DMS114 treated with DMSO at 0.1 percent for 48 hours (cell line): Measurements from ENCODE around the gene LIMA1.
"Not testable (repeated sequence)": the region's sequence is repeated elsewhere in the genome, so short reads cannot be mapped to it uniquely, and the experiment has no call there.

Experiments used
- DNase-seq: peaks from one replicate; lab custom pipeline; 2025; ENCODE audit not compliant: unreplicated experiment; lab: John Stamatoyannopoulos, UW

The LIMA1 gene

DNA sequence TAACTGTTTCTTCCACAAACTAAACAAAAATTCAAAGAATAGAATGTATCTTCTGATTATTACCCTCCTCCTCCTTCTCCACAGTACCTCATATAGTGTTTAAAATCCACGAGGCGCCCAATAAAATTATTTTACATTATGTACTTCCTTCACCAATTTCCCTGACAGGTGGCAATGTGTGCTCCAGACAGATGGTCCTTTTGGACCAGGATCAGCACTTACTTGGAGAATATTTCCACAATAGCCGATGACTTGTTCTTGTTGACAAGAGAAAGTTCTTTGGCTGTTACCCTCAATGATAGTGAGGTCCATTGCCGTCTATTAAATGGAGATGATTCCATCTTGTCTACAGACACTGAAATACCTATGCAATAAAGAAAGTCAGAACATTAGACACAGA, 34.9 kb downstream of the LIMA1 start:
- no peak for DNase-seq

DNA sequence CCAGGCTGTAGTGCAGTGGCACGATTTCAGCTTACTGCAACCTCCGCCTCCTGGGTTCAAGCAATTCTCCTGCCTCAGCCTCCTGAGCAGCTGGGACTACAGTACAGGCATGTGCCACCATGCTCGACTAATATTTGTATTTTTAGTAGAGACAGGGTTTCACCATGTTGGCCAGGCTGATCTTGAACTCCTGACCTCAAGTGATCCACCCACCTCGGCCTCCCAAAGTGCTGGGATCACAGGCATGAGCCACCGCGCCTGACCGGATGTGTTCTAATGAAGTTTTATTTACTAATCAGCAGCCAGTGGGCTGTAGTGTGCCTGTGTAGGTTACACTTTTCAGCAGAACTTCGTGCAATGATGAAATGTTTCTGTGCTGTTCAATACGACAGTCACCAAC, 35.7 kb downstream of the LIMA1 start:
- DNase-seq, result not testable (repeated sequence)

DNA sequence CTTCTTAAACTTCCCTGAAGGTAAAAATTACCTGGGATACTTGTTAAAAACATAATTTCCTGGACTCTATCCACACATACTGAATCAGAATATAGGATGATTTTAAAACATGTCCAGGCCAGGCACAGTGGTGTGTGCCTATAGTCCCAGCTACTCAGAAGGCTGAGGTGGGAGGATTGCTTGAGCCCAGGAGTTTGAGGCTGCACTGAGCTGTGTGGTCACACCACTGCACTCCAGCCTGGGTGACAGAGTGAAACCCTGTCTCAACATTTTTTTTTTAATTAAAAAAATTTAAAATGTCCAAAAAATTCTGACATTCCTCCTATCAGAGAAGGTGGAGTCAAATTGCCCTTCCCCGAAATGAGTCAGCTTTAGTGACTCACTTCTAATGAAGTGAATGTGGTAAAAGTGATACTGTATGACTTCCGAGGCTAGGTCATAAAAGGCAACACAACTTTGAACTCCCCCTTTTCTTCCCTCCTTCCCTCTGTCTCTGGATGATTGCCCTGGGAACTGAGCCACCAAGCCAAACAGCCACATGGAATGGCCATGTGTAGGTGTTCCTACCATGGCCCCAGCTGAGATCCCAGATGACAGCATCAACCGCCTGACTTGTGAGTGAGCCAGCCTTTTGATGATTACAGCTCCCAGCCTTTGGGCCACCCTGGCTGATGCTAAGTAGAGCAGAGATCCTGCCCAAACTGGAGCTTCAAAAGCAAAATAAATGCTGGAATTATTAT, 36.3 kb downstream of the LIMA1 start:
- no peak for DNase-seq

DNA sequence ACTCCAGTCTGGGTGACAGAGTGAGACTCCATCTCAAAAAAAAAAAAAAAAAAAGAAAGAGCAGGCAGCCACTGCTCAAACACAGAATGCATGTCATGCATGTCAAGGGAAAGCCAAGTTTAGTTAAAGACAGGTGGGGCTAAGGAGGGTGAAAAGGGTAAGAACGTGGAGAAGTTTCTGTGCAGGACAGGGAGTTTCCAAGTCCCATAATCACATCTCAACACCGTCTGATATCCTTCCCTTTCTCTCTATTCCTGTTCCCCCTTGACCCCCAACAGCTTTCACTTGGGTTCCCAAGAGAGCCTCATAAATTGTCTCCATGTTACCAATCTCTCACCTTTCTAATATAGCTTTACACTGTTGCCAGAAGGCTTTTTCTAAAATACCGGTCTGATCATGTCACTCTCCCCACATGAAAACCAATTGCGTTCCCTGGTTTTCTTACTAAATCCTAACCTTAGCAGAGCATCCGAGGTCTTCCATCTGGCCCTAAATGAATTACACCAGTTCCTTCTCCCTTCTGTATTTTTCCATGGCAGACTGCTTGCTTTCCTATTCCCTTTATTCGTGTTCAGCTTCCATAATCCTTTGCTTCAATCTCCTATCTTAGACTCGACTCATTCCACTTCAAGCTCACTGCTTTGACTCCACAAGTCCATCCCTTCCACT, 37.0 kb downstream of the LIMA1 start:
- no peak for DNase-seq

DNA sequence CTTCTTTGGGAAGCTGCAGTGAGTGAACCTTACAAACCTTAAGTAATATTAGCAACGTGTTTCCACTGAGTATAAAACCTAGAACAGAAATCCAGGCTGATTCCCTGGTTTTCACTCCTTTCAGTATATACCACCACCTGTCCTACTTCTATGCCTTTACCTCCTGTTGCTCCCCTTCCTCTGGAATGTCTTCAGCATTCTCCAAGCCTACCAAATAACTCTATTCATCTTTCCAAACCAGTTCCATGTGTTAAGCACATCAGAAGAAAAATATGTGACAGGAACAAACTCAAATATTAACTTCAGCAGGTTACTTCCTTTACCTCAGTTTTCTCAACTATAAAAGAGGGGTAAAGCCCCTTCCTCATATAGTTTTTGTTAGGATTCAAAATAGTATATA, 39.8 kb downstream of the LIMA1 start:
- DNase-seq, result no peak

DNA sequence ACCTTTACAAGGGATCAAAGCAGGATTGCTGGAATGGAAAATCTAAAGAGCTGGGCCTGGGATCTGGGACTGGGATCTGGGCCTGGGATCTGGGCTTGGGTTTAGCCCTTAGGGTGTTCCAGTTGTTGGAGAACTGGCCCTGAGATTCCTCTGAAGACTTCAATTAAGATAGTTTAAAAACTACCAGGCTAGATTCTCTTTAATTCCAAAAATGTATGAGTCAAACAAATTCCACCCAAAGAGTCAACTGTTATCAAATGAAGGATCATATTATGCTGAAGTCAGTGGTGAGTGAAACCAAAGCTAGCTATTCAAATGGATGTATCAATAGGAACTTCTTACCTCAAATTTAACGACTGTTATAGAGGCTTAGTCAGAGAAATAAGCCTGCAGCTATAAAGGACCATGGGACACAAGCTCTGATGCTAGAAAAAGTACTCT, 40.5 kb downstream of the LIMA1 start:
- no peak for DNase-seq

DNA sequence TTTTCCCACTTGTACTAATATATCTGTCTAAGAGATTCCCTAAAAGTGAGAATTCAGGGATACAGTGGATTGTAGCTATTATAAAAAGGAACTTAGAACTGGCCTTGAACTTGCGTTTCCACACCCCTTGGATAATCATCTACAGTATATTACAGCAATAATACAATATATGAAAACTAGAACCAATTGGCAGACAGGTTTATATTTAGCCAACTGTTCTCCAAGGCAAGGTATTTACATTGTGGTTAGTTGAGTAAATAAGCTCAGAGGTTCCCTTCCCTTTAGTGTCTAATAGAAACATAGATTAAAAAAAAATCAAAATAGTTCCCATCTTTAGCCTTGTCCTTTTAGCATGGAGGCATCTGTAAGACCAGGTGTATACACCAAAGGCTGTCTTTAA, 42.1 kb downstream of the LIMA1 start:
- DNase-seq, result no peak

DNA sequence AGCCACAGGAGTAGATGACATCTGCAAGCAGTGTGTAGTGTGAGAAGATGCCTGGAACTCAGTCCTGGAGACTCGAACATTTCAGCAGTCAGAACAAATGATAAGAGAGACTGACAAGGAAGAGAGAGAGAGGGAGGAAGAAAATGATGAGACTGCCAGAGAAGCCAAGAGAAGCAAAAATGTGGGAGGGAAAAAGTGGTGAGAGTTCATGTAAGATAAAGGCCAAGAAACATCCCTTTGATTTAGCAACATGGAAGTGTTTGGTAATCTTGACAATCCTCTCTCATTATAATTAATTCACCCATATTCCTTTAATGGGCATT, 42.6 kb downstream of the LIMA1 start:
- DNase-seq, result no peak

DNA sequence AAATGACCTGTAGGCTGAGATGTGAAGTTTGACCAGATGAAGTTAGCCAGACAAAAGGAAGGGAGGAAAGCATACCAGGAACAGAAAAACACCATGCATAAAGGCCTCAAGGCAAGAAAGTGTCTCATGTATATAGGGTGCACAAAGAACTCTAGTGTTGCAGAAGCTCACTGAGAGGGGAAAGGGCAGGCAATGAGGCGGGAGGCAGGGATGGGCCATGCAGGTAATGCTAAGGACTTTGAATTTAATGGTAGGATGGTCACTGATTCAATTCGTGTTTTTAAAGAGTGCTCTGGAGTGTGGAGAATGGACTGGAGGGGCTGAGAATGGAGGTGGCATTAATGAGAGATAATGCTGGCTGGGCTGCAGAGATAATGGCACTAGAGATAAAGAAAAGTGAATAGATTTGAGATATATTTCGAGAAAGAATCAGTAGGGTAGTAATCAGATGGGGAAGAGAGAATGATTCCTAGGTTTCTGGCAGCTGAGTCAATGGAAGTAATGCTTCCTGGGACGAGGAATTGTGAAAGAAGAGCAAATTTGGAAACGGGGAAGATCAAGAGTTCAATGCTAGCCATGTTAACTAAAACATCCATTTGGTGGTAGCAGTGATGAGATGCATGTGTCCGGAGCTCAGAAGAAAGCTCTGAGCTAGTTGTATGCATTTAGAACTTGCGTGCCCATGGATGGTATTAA, 43.1 kb downstream of the LIMA1 start:
- no peak for DNase-seq

DNA sequence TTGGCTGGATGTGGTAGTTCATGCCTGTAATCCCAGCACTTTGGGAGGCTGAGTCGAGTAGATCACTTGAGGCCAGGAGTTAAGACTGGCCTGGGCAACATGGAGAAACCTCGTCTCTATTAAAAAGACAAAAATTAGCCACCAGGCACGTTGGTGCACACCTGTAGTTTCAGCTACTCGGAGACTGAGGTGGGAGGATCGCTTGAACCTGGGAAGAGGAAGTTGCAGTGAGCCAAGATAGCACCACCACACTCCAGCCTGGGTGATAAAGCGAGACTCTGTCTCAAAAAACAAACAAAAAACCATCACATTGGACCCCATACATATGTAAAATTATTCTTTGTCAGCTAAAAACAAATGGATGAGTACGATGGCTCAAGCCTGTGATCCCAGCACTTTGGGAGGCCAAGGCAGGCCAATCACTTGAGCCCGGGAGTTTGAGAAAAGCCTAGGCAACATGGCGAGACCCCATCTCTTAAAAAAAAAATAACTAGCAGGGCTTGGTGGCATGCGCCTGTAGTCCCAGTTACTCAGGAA, 43.9 kb downstream of the LIMA1 start:
- DNase-seq, result no peak

DNA sequence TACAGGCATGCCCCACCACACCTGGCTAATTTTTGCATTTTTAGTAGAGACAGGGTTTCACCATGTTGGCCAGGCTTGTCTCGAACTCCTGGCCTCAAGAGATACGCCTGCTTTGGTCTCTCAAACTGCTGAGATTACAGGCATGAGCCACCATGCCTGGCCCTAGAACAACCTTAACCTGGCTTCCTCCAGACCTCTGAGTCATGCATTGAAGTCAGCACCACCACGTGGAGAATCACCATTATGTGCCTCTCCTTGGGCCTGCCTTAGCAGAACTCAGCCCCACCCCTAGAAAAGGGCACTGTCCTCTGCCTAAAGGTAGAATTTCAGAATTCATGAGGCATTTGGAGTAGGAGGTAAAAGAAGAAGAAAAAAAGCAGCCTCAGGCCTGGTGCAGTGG, 49.0 kb downstream of the LIMA1 start:
- DNase-seq, result no peak

DNA sequence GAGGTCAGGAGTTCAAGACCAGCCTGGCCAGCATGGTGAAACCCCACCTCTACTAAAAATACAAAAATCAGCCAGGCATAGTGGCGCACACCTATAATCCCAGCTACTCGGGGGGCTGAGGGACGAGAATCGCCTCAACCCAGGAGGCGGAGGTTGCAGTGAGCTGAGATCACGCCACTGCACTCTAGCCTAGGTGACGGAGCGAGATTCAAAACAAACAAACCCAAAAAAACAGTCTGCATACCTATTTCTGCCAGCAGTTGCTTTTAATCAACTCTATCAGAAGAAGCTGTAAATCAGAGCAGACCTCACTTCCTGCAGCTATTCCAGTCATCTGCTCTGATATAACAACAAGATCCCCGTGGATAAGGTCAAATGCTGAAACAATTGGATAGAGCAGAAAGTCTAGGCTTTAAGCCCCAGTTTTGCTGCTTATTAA, 50.5 kb downstream of the LIMA1 start:
- DNase-seq, result no peak

DNA sequence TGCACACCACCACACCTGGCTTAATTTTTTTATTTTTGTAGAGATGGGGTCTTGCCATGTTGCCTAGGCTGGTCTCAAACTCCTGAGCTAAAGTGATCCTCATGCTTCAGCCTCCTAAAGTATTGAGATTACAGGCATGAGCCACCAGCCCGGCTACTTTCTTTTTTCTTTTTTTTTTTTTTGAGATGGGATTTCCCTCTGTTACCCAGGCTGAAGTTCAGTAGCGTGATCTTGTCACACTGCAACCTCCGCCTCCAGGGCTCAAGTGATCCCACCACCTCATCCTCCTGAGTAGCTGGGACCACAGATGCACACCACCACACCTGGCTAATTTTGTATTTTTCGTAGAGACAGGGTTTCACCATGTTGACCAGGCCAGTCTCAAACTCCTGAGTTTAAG, 51.1 kb downstream of the LIMA1 start:
- DNase-seq, result no peak

DNA sequence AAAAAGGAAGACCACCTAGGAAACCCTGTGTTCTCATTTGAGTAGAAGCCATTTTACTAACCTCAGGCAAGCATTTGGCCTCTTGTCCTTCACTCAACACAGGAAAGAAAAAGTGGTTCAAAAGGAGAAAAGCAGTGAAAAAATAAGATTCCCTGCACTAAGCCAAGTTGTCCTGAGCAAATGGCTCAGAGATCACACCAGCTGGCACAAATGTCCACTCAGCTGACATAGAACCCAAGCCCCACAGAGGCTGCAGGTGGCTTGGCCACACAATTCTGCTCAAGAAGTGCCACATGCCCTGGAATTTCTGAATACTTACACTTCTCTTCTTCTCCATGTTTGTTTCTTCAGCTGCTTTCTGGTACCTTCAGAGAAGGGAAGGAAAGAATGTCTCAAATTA, 52.0 kb downstream of the LIMA1 start:
- DNase-seq, result no peak

DNA sequence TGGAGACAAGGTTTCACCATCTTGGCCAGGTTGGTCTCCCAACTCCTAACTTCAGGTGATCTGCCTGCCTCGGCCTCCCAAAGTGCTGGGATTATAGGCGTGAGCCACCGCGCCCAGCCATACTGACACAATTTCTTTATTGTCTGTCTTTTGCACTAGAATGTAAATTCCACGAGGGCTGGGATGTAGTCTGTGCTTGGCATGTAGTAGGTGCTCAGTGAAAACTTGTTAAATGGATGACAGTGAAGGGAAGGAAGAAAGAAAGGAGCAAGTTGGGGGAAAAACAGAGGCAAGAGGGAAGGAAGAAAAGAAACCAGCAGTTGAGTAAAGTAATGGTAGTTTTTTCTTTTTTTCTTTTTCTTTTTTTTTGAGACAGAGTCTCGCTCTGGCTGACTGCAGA, 53.1 kb downstream of the LIMA1 start:
- no peak for DNase-seq

DNA sequence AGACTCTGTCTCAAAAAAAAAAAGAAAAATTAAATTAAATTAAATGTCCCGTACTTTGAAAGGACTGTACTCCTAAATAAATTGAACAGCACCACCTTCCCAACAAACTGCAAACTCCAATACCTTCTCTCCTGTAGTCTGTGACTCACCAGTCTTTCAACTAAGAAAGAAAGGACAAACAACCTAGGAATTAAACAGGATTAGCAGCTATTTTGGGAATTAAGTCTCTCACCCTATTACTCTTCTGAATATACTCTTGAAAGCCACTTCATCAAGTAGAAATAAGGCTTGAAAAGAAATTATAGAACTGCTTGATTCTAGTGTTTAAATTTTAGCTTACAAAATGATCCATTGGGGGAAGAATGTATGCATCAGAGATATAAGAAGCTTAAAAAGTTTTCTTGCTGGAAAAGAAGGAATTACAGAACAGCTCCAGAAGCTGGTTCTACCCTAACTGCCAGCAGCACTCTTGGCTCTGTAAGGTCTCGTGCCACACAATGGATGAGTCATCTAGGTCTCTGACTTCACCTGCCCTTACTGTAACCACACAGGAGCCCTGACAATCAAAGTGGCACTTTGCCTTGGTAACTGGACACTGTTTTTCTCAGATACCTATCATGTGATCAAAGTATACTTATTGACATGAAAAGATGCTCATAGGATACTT, 59.2 kb downstream of the LIMA1 start:
- no peak for DNase-seq

DNA sequence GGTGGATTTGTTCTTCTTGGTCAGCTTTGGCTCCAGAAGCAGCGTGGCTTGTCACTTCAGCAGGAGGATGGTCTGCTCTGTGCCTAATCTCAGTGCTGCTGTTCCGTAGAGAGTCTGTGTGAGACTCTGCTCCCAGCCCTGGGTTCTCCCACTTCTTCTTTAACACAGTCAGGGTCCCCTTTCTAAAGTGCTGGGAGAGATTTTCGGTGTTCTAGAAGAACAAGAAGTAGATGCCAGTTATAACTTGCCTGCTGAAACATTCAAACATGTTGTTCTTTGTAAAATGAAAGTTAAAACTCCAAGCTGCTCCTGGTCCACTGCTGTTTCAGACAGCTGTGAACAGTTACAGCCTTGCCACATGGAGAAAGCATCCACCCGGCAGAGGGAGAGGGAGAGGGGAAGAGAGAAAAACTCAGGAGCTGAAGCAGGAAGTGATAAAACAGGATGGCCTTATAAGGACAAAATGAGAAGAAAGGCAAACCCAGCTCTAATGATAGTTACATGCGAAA, 61.0 kb downstream of the LIMA1 start:
- DNase-seq, result peak; percentile 72

DNA sequence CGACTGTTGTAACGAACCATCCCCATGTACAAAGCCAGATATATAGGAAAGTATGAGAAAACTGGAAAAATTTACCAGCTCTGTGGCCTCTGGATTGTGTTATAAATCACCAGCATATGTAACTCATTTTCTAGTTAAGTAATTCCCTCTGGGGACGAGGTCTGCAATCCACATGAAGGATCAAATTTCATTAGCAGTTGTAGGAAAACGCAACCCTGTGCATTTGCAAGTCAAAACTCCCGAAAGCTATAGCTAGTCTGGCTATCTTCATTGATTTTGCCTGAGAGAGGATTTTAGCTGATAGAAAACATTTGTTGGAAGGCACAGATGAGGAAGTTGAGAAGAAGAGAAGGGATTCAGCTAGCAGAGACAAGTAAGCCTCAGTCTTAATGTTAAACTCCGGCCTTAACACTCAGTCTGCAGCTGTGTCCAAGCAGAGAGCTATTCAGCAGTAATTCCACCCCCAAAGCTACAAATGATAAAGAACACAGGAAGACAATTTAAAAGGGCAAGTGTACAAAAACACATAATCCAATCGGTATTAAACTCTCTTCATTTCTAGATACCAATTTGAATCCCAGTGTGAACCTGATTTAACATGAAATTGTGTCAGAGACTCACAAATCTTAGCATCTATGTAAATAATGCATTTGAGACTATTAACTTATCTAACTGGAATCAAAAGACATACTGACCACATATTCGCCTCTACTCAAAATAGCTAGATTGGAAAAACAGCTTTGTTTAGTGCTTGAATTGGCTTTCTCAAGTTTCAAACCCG, 61.9 kb downstream of the LIMA1 start:
- peak; percentile 52 for DNase-seq

DNA sequence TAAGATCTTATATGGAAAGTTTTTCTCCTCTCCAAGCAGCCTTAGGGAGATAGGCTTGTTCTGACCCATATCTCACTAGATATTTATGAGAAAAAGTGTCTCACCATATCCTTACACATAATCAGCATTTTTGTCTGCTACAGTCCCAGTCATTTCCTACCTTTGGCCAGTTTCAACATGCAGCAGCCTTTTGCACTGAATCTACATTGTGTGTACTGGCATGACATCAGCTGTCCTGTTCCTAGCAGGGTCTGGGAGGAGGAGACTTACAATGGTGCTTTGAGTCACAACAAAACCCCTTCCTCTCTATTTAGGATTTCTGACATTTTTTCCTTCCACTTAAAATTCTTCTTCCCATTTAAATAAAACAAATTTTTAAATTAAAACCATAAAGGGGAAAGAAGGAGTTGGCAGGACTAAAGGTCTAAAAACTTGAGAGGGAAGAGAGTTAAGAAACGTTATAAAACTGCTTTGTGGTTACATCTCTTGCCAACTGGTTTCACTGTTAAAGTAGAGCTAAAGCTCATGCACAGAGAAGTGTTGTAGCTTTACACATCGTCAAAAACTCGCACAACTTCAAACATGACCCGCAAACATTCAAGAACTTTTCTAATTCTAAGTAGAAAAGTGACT, 62.8 kb downstream of the LIMA1 start:
- no peak for DNase-seq

DNA sequence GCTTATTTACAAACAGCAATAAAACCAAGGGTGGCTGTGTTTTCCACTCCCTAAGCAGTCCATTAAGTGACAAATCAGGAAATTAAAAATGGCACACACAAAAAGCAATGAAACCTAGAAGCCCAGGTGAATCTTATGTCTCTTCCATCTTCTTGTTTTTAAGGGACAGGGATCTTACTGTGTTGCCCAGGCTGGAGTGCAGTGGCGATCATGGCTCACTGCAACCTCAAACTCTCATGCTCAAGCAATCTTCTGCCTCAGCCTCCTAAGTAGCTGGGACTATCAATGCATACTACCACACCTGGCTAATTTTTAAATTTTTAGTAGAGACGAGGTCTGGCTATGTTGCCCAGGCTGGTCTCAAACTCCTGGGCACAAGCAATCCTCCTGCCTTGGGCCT, 63.8 kb downstream of the LIMA1 start:
- no peak for DNase-seq
